Astrocyte (in vitro differentiated cells and primary cell): ENCODE data around the gene SNAI1. TPM values are rescaled to one million over a fixed set of nuclear protein-coding genes. Genes with fewer than 3 reads are reported as not detected.
"Not testable (repeated sequence)": the region's sequence is repeated elsewhere in the genome, so short reads cannot be mapped to it uniquely, and the experiment has no call there.

ENCODE experiments used
- DNase-seq: peaks from one replicate; pipeline ENCODE4 v3.0.0-alpha.2; 2010; ENCODE audit warnings: low read depth
- FAIRE-seq: peaks from 2 replicates; lab custom pipeline; 2011; peaks lifted over from hg19 to GRCh38; lab: Jason Lieb, UNC
- H2AFZ ChIP-seq: 2 replicates; pipeline ENCODE4 v1.6.0; 2012; ENCODE audit warnings: low read depth, low read length, inconsistent platforms
- H3K27ac ChIP-seq: 2 replicates; pipeline ENCODE4 v1.5.1; 2011; ENCODE audit warnings: low read depth, low read length, inconsistent platforms
- H3K27me3 ChIP-seq: 2 replicates; pipeline ENCODE4 v1.6.0; 2011; ENCODE audit warnings: low read length, inconsistent platforms; ENCODE audit not compliant: insufficient read depth
- H3K36me3 ChIP-seq: 2 replicates; pipeline ENCODE4 v1.5.1; 2011; ENCODE audit warnings: low read length, inconsistent platforms; ENCODE audit not compliant: insufficient read depth
- H3K4me1 ChIP-seq: 2 replicates; pipeline ENCODE4 v1.5.1; 2011; ENCODE audit warnings: low read length, inconsistent platforms; ENCODE audit not compliant: insufficient read depth
- H3K4me2 ChIP-seq: 2 replicates; pipeline ENCODE4 v1.6.0; 2012; ENCODE audit warnings: low read length, inconsistent platforms
- H3K4me3 ChIP-seq: 2 replicates; pipeline ENCODE4 v1.5.1; 2011; ENCODE audit warnings: low read depth, mild to moderate bottlenecking, low read length, inconsistent platforms; ENCODE audit not compliant: insufficient read depth
- H3K79me2 ChIP-seq: 2 replicates; pipeline ENCODE4 v1.6.0; 2012; ENCODE audit warnings: mild to moderate bottlenecking, low read length, inconsistent platforms; ENCODE audit not compliant: insufficient read depth
- H3K9ac ChIP-seq: 2 replicates; pipeline ENCODE4 v1.6.0; 2012; ENCODE audit warnings: mild to moderate bottlenecking, low read length, inconsistent platforms
- H3K9me3 ChIP-seq: 2 replicates; pipeline ENCODE4 v1.5.1; 2012; ENCODE audit warnings: low read depth, mild to moderate bottlenecking, low read length, inconsistent platforms; ENCODE audit not compliant: insufficient read depth
- H4K20me1 ChIP-seq: 2 replicates; pipeline ENCODE4 v1.6.0; 2012; ENCODE audit warnings: low read length, inconsistent platforms; ENCODE audit not compliant: insufficient read depth
- H3K27ac Mint-ChIP-seq: one replicate; pipeline ENCODE4 v1.8.0; 2021; ENCODE audit warnings: mild to moderate bottlenecking, mixed read lengths; ENCODE audit not compliant: unreplicated experiment
- H3K27me3 Mint-ChIP-seq: one replicate; pipeline ENCODE4 v1.8.0; 2021; ENCODE audit warnings: low read depth, mixed read lengths; ENCODE audit not compliant: unreplicated experiment
- H3K36me3 Mint-ChIP-seq: one replicate; pipeline ENCODE4 v1.8.0; 2021; ENCODE audit warnings: low read depth, mixed read lengths; ENCODE audit not compliant: unreplicated experiment
- H3K4me1 Mint-ChIP-seq: one replicate; pipeline ENCODE4 v1.8.0; 2021; ENCODE audit warnings: low read depth, mixed read lengths; ENCODE audit not compliant: unreplicated experiment
- H3K4me3 Mint-ChIP-seq: one replicate; pipeline ENCODE4 v1.8.0; 2021; ENCODE audit warnings: mild to moderate bottlenecking, moderate library complexity, mixed read lengths; ENCODE audit not compliant: unreplicated experiment
- H3K9me3 Mint-ChIP-seq: one replicate; pipeline ENCODE4 v1.8.0; 2021; ENCODE audit warnings: mild to moderate bottlenecking, mixed read lengths; ENCODE audit not compliant: unreplicated experiment
- EZH2 ChIP-seq: IDR thresholded peaks from 2 replicates; pipeline ENCODE4 v1.6.1; 2012; ENCODE audit warnings: mild to moderate bottlenecking, low read length, inconsistent platforms; ENCODE audit not compliant: insufficient read depth
- total RNA-seq: library from RNA; stranded (reverse); gene quantifications from 2 replicates; pipeline ENCODE4 v1.2.1, GENCODE V29; 2021
- TF ChIP-seq, protein P1 (sequence below): IDR thresholded peaks from 2 replicates; pipeline ENCODE4 v1.5.1; 2011; ENCODE audit warnings: low read depth, mild to moderate bottlenecking, inconsistent platforms, low read length, moderate library complexity; ENCODE audit not compliant: insufficient read depth

SNAI1 gene
- total RNA-seq, 1 donor from 2014 or later = 9.1 TPM

DNA sequence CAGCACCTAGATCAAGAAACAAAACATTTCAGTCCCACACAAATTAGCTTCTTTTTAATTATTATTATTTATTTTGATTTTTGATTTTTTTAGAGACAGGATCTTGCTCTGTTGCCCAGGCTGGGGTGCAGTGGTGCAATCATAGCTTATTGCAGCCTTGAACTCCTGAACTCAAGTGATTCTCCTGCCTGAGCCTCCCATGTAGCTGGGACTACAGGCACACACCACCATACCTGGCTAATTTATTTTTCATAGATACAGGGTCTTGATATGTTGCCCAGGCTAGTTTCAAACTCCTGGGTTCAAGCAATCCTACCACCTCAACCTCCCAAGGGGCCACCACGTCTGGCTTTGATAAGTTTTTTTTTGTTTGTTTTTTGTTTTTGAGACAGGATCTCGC, 24.6 kb downstream of the SNAI1 start:
- H3K27me3 Mint-ChIP-seq = peaks cover 16% of the 10 kb centered on the region
- H3K79me2 ChIP-seq = no peaks in the 10 kb centered on the region
- DNase-seq (no peak), FAIRE-seq (no peak)
- H4K20me1 ChIP-seq = no peaks in the 10 kb centered on the region
- H3K4me1 ChIP-seq = no peaks in the 10 kb centered on the region
- H3K27ac ChIP-seq = no peak overlapping the region
- H3K9me3 ChIP-seq = no peaks in the 10 kb centered on the region
- no peak overlapping the region for H2AFZ ChIP-seq
- H3K27ac Mint-ChIP-seq = no peak overlapping the region
- TF ChIP-seq EZH2 = no peak
- TF ChIP-seq, protein P1, sequence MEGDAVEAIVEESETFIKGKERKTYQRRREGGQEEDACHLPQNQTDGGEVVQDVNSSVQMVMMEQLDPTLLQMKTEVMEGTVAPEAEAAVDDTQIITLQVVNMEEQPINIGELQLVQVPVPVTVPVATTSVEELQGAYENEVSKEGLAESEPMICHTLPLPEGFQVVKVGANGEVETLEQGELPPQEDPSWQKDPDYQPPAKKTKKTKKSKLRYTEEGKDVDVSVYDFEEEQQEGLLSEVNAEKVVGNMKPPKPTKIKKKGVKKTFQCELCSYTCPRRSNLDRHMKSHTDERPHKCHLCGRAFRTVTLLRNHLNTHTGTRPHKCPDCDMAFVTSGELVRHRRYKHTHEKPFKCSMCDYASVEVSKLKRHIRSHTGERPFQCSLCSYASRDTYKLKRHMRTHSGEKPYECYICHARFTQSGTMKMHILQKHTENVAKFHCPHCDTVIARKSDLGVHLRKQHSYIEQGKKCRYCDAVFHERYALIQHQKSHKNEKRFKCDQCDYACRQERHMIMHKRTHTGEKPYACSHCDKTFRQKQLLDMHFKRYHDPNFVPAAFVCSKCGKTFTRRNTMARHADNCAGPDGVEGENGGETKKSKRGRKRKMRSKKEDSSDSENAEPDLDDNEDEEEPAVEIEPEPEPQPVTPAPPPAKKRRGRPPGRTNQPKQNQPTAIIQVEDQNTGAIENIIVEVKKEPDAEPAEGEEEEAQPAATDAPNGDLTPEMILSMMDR = no peak
- H3K27me3 ChIP-seq = peaks cover 3% of the 10 kb centered on the region
- H3K36me3 ChIP-seq = no peaks in the 10 kb centered on the region
- no peaks in the 10 kb centered on the region for H3K9me3 Mint-ChIP-seq
- H3K4me1 Mint-ChIP-seq = peaks cover 7% of the 10 kb centered on the region
- no peak overlapping the region for H3K4me3 Mint-ChIP-seq
- H3K36me3 Mint-ChIP-seq = no peaks in the 10 kb centered on the region
- no peak overlapping the region for H3K4me3 ChIP-seq
- H3K9ac ChIP-seq = no peak overlapping the region
- no peak overlapping the region for H3K4me2 ChIP-seq

DNA sequence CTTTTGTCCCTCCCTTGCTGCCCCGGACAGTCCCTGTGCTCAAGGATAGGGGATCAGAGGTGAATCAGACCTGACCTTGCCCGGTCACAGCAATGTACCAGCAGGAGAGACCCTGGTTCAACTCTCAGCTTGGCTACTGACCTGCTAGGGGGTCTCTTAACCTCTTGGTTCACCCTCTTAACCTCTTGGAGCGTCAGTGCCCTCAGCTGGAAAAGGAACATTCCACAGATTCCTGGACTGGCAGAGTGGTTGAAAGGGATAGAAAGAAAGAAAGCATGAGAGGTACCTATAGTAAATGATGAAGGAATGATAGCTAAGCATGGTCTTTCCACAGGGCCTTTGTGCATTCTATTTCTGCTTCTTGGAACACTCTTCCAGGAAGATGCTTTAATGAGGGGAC, 25.2 kb downstream of the SNAI1 start:
- H3K27me3 ChIP-seq = peaks cover 3% of the 10 kb centered on the region
- DNase-seq (no peak), FAIRE-seq (no peak)
- Mint-ChIP-seq H3K27ac (no peak overlapping the region), H3K4me3 (no peak overlapping the region), H3K36me3 (no peaks in the 10 kb centered on the region), H3K4me1 (peaks cover 7% of the 10 kb centered on the region), H3K9me3 (no peaks in the 10 kb centered on the region), H3K27me3 (peaks cover 18% of the 10 kb centered on the region)
- no peak overlapping the region for H3K27ac ChIP-seq
- H3K4me1 ChIP-seq = no peaks in the 10 kb centered on the region
- no peaks in the 10 kb centered on the region for H4K20me1 ChIP-seq
- H3K4me2 ChIP-seq = no peak overlapping the region
- H3K9ac ChIP-seq = no peak overlapping the region
- H3K9me3 ChIP-seq = no peaks in the 10 kb centered on the region
- no peak overlapping the region for H2AFZ ChIP-seq
- H3K4me3 ChIP-seq = no peak overlapping the region
- H3K79me2 ChIP-seq = no peaks in the 10 kb centered on the region
- no peak for TF ChIP-seq EZH2
- TF ChIP-seq, protein P1 = no peak
- H3K36me3 ChIP-seq = no peaks in the 10 kb centered on the region

DNA sequence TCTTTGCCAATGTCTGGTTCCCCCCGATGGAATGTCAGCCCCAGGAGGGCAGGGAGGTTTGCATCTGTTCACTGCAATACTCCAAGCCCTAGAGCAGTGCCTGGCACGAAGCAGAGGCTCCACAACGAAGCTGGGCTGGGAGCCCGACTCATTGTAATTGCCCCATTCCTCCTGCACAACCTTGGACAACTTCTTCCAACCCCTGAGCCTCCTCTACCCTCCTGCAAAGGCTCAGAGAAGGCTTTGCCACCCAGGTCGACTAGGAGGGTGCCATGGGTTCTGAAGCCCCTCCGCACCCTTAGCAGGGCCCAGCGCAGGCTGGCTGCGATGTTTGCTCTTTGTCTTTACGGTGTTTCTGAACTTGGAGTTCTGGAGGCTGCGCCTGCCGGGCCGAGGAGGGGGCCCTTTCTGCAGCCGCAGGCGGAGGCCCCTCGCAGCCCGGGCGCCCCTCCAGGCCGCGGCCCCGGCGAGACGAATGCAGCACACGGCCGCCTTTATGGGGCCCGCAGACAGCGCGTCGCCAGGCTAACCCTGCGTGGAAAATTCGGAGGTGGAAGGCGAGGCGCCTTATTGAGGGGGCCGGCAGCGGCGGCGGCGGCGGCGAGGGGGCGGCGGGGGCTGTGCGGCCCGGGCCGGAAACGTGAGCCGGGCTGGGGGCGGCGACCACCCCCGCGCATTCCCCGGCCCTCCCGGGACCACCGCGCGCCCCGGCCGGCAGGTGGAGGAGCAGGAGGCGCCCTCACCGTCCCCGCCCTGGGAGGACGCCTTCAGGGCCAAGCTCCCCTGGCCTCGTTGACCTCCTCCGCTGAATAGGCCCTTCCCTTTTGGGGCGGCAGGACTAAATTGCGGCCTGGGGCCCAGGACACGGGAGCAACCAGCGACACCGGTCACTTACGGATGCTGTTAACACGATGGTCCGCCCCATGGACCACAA, 27.0 kb downstream of the SNAI1 start:
- Histone ChIP-seq H3K4me3 (no peak overlapping the region), H3K27ac (no peak overlapping the region), H3K4me1 (no peaks in the 10 kb centered on the region), H3K9ac (no peak overlapping the region), H3K9me3 (no peaks in the 10 kb centered on the region), H3K27me3 (peaks cover 3% of the 10 kb centered on the region), H3K79me2 (no peaks in the 10 kb centered on the region), H3K36me3 (no peaks in the 10 kb centered on the region), H3K4me2 (peak overlapping the region; percentile 61), H4K20me1 (no peaks in the 10 kb centered on the region), H2AFZ (peak overlapping the region; percentile 82)
- H3K36me3 Mint-ChIP-seq = no peaks in the 10 kb centered on the region
- H3K27me3 Mint-ChIP-seq = peaks cover 18% of the 10 kb centered on the region
- no peak overlapping the region for H3K4me3 Mint-ChIP-seq
- H3K9me3 Mint-ChIP-seq = no peaks in the 10 kb centered on the region
- no peak overlapping the region for H3K27ac Mint-ChIP-seq
- no peak for DNase-seq
- peaks cover 9% of the 10 kb centered on the region for H3K4me1 Mint-ChIP-seq
- no peak for FAIRE-seq
- TF ChIP-seq, protein P1 = no peak
- TF ChIP-seq EZH2 = peak; percentile 40

GRCh38 chr20:50011597-50011996, 28.8 kb downstream of the SNAI1 start:
- not testable (repeated sequence) for H3K36me3 ChIP-seq, H3K79me2 ChIP-seq, H3K27ac Mint-ChIP-seq, H3K27ac ChIP-seq, H3K4me3 ChIP-seq, H3K4me1 Mint-ChIP-seq, FAIRE-seq, H3K27me3 ChIP-seq, H3K9me3 ChIP-seq, H2AFZ ChIP-seq, H3K4me1 ChIP-seq, H3K9ac ChIP-seq, H3K4me2 ChIP-seq, H3K9me3 Mint-ChIP-seq, DNase-seq, H3K36me3 Mint-ChIP-seq, H3K4me3 Mint-ChIP-seq, H4K20me1 ChIP-seq
- peaks cover 16% of the 10 kb centered on the region for H3K27me3 Mint-ChIP-seq
